GM23338 (cell line): Measurements from ENCODE around the gene NRG3. TPM values are rescaled to one million over a fixed set of nuclear protein-coding genes. Genes with fewer than 3 reads are reported as not detected.

ENCODE experiments used
- ATAC-seq: fragments of 200-7000 bp; cut with Tn5 transposase; 3 replicates; pipeline ENCODE4 v1.9.1; 2020
- DNase-seq: peaks from one replicate; pipeline ENCODE4 v3.0.0-alpha.2; 2015; ENCODE audit warnings: low spot score
- H2AFZ ChIP-seq: fragments of 200-600 bp; sonication (generic); 2 replicates; pipeline ENCODE4 v1.8.0; 2016; ENCODE audit warnings: antibody characterized with exemption, mild to moderate bottlenecking, moderate library complexity
- H3F3A ChIP-seq: fragments of 200-600 bp; sonication (generic); replicated peaks from 2 replicates; pipeline ENCODE4 v1.8.0; 2017; ENCODE audit warnings: antibody characterized with exemption, mixed run types, low read depth
- H3K27ac ChIP-seq: fragments of 200-600 bp; sonication (generic); 2 replicates; pipeline ENCODE4 v1.6.1; 2016; ENCODE audit warnings: low read depth
- H3K27me3 ChIP-seq: fragments of 200-600 bp; sonication (generic); 2 replicates; pipeline ENCODE4 v1.8.0; 2016; ENCODE audit warnings: mild to moderate bottlenecking, mixed run types, moderate library complexity; ENCODE audit not compliant: insufficient read depth
- H3K36me3 ChIP-seq: fragments of 200-600 bp; sonication (generic); 2 replicates; pipeline ENCODE4 v1.8.0; 2016; ENCODE audit warnings: mild to moderate bottlenecking; ENCODE audit not compliant: insufficient read depth
- H3K4me1 ChIP-seq: fragments of 200-600 bp; sonication (generic); 2 replicates; pipeline ENCODE4 v1.8.0; 2016; ENCODE audit warnings: mild to moderate bottlenecking, moderate library complexity; ENCODE audit not compliant: insufficient read depth
- H3K4me2 ChIP-seq: fragments of 200-600 bp; sonication (generic); 2 replicates; pipeline ENCODE4 v1.7.1; 2017; ENCODE audit warnings: mixed run types
- H3K4me3 ChIP-seq: fragments of 200-600 bp; sonication (generic); 2 replicates; pipeline ENCODE4 v1.6.1; 2016; ENCODE audit warnings: mixed run types
- H3K79me2 ChIP-seq: fragments of 200-600 bp; sonication (generic); replicated peaks from 2 replicates; pipeline ENCODE4 v1.8.0; 2017; ENCODE audit warnings: mild to moderate bottlenecking; ENCODE audit not compliant: insufficient read depth
- H3K9me2 ChIP-seq: fragments of 200-600 bp; sonication (generic); 2 replicates; pipeline ENCODE4 v1.8.0; 2017; ENCODE audit not compliant: insufficient read depth
- H4K20me1 ChIP-seq: fragments of 200-600 bp; sonication (generic); replicated peaks from 2 replicates; pipeline ENCODE4 v1.8.0; 2017; ENCODE audit warnings: mild to moderate bottlenecking; ENCODE audit not compliant: insufficient read depth
- H3K27ac Mint-ChIP-seq: 2 replicates; pipeline ENCODE4 v1.8.0; 2020; ENCODE audit warnings: inconsistent platforms, mild to moderate bottlenecking, moderate library complexity, mixed read lengths
- H3K27me3 Mint-ChIP-seq: 3 replicates; pipeline ENCODE4 v1.8.0; 2022; ENCODE audit warnings: low read depth, mild to moderate bottlenecking, moderate library complexity, mixed read lengths, inconsistent platforms; ENCODE audit not compliant: insufficient read depth, poor library complexity
- H3K36me3 Mint-ChIP-seq: 3 replicates; pipeline ENCODE4 v1.8.0; 2021; ENCODE audit warnings: low read depth, mild to moderate bottlenecking, inconsistent platforms, moderate library complexity, mixed read lengths
- H3K4me1 Mint-ChIP-seq: 3 replicates; pipeline ENCODE4 v1.8.0; 2020; ENCODE audit warnings: mild to moderate bottlenecking, inconsistent platforms, mixed read lengths
- H3K4me3 Mint-ChIP-seq: 3 replicates; pipeline ENCODE4 v1.8.0; 2021; ENCODE audit warnings: moderate library complexity, mild to moderate bottlenecking, inconsistent platforms, mixed read lengths
- H3K9me3 Mint-ChIP-seq: 3 replicates; pipeline ENCODE4 v1.8.0; 2020; ENCODE audit warnings: moderate library complexity, mild to moderate bottlenecking, inconsistent platforms, mixed read lengths
- EZH2 ChIP-seq: fragments of 200-600 bp; sonication (generic); IDR thresholded peaks from one replicate; pipeline ENCODE4 v1.8.0; 2017; ENCODE audit warnings: antibody characterized with exemption, mild to moderate bottlenecking, low read depth; ENCODE audit not compliant: unreplicated experiment
- NANOG ChIP-seq: IDR thresholded peaks from 2 replicates; pipeline ENCODE4 v1.6.1; 2016; ENCODE audit warnings: antibody characterized with exemption, borderline replicate concordance
- POLR2AphosphoS5 ChIP-seq: IDR thresholded peaks from 2 replicates; pipeline ENCODE4 v1.6.1; 2016; ENCODE audit warnings: antibody characterized with exemption, low read depth
- REST ChIP-seq: IDR thresholded peaks from one replicate; pipeline ENCODE4 v1.6.1; 2018; ENCODE audit warnings: antibody characterized with exemption; ENCODE audit not compliant: unreplicated experiment
- STAT1 ChIP-seq: IDR thresholded peaks from one replicate; pipeline ENCODE4 v1.6.1; 2016; ENCODE audit warnings: antibody characterized with exemption; ENCODE audit not compliant: unreplicated experiment
- ZNF462 ChIP-seq: fragments of 250-450 bp; sonication (Bioruptor Pico); IDR thresholded peaks from 2 replicates; pipeline ENCODE4 v1.5.0; 2020; ENCODE audit warnings: mild to moderate bottlenecking, moderate library complexity
- polyA plus RNA-seq: library from polyadenylated mRNA; unstranded; fragments of >200 nt; fragmentation: Nextera tagmentation; extraction: Ambion mirVana; gene quantifications from 2 replicates; pipeline ENCODE4 v1.2.1, GENCODE V29; 2016
- total RNA-seq: library from RNA; depleted of rRNA; stranded (reverse); fragments of >200 nt; shearing (Covaris generic); gene quantifications from 2 replicates; pipeline ENCODE4 v1.2.3, GENCODE V29; 2014

The NRG3 gene
- total and polyA plus RNA-seq, 2 experiments from 2014 or later: 1.9 to 3.9 TPM

- ATAC-seq (no peak), DNase-seq (no peak)
- Histone ChIP-seq H3K79me2 (no peaks in the 10 kb centered on the region), H3K4me2 (no peak overlapping the region), H3K27me3 (no peaks in the 10 kb centered on the region), H3K4me3 (no peak overlapping the region), H4K20me1 (no peaks in the 10 kb centered on the region), H3F3A (no peaks in the 10 kb centered on the region), H2AFZ (no peak overlapping the region), H3K4me1 (0 out of 2 replicates have a peak, but pooled peaks cover 4% of the 10 kb centered on the region), H3K27ac (no peak overlapping the region), H3K9me2 (no peaks in the 10 kb centered on the region), H3K36me3 (no peaks in the 10 kb centered on the region)
- Mint-ChIP-seq H3K36me3 (no peaks in the 10 kb centered on the region), H3K27me3 (no peaks in the 10 kb centered on the region), H3K9me3 (no peaks in the 10 kb centered on the region), H3K27ac (no peak overlapping the region), H3K4me3 (no peak overlapping the region), H3K4me1 (peaks cover 18% of the 10 kb centered on the region; the same call in 2 of the 3 replicates)
- TF ChIP-seq EZH2 (no peak), STAT1 (no peak), NANOG (no peak), ZNF462 (CRISPR knock-in tag) (no peak), POLR2AphosphoS5 (no peak), REST (no peak)
Observed at GRCh38 chr10:82420001-82420400, 545.0 kb downstream of the NRG3 start.
